GDM1 (cell line): ENCODE measurements around the gene NTM.

Source experiments
- DNase-seq: peaks from one replicate; lab custom pipeline; 2025; lab: John Stamatoyannopoulos, UW

Gene NTM

DNA sequence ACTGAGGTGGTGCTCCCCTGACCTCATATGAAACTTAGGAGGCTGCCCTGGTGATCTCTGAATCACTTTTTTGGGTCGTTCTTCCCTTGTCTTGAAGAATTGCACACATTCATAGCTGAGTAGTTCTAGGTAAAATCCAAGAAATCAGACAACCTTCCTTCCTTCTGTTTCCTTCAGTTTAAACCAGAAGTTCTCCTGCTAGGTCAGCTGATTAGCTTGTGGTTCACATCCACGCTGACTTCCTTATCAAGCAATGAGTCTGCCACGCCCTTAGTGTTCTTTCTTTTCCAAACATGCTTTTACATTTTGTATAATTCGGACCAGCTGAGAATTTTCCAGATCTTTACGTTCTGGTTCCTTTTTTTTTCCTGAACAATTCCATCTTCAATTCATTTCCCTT lies 892.8 kb downstream of the NTM start:
- no peak for DNase-seq

DNA sequence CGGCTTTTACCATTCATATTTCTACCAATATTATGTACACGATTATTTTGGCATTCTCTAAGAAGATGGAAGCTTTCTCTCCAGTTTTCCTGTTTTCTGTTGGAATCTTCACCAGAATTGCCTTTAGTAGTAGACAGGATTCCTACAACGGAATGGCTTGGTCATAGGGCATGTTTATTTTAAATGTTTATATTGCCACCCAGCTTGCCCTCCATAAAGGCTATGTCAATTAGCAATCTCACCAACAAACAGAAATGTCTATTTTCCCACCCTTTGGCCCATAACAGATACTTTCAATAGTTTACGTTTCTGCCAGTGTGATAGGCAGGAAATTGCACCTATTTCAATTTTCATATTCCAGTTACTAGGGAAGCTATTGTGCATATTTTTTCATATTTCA lies 893.5 kb downstream of the NTM start:
- DNase-seq: no peak

DNA sequence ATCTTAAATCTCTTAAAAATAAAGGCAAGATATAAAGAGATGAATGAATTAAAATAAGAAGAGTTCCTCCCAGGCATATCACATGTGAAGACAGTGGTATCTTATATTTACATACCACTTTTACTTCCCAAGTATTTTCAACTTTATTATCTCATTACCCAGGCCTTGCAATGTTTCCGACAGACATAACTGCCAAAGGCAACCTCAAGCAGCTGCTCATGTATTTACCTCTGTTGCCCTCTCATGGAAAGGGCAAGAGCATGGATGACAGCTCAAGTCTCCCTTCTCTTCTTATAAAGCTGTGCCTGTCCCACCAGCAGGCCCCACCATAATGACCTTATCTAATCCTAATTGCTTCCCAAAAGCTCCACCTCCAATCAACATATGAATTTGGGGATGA lies 894.2 kb downstream of the NTM start:
- no peak for DNase-seq

DNA sequence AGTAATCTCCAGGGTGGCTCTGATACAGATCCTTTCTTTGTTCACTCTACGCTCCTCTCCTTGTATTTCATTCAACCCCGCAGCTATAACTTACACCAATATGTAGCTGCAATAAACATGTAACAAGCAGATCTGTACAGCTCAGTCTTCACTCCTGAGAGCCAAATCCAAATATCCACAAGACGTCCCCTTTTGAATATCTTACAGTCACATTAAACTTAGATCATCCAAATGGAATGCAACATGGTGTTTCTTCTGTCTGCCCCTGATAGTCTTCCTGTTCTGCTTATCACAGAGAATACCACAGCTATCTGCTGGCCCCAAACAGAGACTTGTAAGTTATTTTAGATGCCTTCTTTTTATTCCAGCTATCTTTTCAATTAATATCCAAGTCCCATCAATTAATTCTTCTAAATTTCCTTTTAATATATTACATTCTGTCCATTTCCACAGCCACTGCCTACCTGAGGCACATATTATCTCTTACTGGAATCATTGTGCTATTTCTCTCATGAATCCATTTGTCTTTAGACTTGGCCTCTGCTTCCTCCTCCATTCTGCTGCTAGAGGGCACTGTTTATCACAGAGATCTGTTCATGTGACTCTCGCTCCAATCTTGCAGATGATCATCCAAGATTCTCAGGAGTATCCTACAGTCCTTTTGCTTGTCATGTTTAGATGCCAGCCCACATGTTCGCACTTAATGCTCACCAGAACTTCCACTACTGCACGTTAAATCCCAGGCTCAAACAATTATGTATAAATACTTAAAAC lies 908.6 kb downstream of the NTM start:
- no peak for DNase-seq

DNA sequence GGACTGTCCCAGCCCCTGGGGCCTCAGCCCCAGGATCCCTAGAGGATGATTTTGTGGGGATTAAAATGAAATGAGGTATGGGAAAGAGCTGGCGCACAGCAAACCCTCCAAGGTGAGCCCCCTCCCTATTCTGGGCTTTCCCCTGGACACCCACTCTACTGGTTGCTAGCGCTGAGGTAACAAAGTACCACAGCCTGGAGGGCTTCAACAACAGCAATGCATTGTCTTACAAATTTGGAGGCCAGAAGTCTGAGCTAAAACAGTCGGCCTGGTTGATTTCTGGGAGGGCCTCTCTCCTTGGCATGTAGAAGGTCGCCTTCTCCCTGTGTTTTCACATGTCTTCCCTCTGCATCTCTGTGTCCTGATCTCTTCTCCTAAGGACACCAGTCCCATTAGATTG lies 913.6 kb downstream of the NTM start:
- no peak for DNase-seq

DNA sequence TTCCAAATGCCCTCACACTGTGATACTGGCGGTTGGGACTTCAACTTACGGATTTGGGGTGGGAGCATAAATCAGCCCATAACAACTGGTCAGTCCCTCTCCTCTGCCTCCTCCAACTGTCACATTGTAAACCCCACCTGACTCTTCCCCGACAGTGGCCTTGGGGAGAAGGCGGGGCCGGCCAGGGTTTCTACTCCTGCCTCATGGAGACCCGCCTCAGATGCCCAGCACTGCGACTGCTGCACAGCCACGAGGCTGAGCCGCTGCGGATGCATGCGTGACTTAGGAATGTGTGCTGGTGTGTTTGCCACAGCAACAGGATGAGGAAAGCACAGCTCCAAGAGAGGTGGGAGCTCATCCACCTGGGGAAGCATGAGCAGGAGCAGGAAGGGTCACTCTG lies 914.2 kb downstream of the NTM start:
- DNase-seq: no peak

DNA sequence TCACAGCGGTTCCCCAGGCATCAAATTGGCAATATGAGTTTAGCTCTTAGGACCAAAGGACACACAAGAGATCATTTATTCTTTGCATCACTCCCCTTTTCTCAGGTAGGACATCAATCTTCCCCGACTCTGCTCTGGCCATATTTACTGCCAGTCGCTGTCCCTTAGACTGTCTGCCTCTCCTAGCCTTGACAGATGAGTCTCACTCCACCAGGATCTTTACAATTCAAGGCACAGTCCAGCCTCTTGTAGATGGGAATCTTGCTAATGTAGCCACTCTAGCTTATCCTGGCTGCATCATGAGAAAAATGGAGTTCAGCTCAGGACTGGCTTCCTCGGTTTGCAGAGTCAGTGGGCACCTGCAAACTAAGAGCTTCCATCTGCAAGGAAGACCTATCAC lies 915.2 kb downstream of the NTM start:
- DNase-seq: no peak

DNA sequence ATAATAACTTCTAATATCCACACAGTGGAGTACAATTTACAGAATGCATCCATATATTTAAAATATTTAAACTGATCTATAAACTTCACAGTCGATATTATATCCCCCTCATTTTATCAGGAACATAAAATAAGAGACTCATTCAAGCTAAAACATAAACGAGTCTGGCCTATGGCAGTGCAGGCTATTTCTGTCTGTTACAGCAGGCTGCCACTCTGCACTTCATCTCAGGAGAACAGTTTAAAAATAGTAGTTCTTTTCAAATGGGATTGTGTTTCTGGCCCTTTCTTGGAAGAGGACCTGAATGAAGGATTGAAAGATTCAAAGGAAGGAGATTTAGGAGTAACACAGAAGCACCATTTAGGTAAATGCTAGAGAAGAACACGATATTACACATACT lies 915.7 kb downstream of the NTM start:
- no peak for DNase-seq

DNA sequence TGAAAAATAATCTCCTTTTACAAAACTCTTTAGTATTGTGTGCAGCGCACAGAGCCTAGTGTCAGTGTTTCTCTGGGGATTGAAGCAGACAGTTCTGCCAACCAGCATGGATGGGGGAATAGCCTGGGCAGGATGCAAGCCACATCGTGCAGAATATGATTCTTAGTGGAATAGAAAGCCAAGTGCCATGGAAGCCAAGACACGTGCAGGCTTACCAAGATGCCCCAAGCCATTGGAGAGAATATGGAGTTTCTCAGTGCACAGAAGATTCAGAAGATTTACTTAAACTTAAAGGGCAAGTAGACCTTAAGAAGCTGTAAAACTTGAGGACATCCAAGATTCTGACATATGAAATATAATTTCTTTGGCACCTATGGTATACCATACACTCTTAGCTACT lies 917.6 kb downstream of the NTM start:
- DNase-seq: no peak

DNA sequence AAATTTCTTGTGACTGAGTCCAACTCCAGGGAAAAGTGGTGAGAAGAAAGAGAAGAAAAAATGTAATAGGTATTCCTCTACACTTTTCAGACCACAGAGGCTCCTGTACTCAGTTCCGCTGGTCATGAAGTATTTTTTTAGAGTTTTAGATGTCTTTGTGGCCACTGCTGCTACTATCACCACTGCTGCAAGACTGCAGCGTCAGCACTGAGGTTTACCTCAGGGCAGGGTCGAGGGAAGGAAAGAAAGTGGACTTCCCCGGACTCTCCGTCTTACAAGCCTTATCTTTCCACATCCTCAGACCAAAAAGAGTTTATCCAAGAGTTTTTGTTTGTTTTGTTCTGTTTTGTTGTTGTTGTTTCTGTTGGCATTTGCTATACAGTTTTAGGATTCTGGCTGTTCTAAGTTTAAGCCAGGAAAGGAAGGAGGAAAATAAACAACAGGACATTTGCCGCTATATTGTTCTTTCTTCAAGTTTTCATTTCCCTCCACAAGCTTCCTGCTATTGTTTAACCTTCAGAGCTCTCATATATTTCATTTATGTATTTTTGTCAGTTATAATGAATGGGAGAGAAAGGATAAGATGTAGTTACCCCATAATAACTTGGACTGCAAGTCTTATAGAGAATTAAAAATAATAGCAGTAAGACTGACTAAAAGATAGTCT lies 919.3 kb downstream of the NTM start:
- no peak for DNase-seq

DNA sequence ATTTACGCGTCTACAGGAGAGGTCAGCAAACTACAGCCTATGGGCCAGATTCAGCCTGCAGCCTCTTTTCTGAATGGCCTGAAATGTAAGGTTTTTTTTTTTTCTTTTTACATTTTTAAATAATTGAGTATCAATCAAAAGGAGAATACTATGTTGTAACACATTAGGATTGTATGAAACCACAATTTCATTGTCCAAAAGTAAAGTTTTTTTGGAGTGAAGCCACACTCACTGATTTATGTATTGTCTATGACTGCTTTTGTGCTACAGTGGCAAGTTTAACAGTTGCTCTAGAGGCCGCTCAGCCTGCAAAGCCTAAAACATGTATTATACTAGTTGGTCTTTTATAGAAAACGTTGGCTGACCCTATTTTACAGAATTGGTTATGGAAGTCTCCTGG lies 923.2 kb downstream of the NTM start:
- no peak for DNase-seq

DNA sequence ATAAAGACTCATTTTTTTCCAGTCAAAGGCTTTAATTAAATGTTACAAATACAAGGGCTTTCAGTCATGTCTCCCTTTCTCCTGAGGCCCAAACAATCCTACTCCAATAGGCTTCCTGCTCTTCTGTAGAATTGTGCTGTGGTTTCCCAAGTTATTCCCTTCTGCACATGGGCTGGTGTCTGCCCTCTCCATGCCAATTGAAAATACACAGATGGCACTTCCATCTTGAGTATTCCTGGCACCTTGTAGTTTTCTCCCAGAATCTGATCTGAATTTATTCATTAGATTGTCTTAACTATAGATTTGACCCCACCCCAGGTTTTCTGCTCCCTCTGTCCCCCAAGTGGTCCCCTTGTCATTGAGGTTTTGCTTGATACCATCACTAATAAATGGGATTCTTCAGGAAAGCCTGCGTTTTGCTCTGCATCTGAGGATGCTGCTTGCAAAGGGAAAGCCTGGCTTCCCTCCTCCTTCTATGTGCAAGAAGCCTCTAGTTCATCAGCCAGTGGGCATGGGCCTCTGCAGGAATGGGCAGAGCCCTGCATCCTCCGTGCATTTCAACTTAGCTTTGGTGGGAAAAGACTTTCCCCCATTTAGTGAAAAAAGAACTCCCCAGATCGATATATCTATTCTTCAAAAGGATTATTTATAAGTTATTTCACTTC lies 926.7 kb downstream of the NTM start:
- DNase-seq: no peak

DNA sequence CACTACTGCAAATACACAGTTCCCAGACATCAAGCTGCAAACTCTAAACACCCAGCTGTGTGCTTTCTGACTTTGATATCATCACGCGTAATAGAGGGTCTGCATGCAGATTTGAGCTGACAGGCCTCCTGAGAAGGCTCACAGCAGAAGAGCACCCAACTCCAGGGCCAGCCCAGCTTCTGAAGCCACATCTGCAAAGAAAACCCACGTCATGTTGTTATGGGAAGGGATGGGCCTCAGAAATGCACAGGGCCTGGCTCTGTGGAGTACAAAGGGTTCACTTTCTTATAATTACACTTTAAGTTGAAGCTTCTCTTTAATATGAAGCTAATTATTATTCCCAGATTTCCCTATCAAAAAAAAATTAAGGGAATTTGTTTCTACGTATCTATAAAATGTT lies 927.9 kb downstream of the NTM start:
- no peak for DNase-seq

DNA sequence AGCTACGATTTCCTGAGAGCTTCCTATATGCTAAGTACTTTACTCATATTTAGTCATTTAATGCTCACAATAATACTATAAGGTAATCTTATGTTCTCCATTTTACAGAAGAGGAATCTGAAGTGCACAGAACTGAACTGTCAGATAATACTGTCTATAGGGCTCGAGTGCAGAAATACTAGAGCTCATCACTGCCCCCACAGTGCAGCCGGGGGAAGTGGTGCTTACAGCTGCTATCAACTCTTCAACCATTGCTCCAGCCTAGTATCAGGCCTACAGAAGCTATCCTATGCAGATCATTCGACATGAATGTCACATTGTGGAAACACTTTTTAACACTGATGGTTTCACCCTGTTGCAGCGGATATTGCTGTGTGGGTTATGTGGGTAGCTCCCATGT lies 929.9 kb downstream of the NTM start:
- DNase-seq: no peak

DNA sequence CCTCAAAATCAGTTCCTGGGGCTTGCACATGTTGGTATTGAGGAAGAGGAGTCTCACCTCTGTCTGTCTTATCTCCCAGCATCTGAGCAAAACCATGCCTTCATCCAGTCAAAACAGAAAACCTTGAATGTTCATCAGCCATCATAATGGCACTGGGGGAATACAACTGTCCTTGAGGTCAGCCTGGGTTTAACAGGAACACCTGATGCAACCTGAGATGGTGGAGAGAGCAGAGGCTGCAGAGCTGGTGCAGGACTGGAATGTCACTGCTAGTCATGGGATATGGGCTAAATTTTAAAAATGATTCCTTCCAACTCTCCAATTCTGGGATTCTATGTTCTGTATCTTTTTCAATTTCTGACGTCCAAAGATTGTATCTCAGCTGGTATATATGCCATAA lies 931.0 kb downstream of the NTM start:
- no peak for DNase-seq

DNA sequence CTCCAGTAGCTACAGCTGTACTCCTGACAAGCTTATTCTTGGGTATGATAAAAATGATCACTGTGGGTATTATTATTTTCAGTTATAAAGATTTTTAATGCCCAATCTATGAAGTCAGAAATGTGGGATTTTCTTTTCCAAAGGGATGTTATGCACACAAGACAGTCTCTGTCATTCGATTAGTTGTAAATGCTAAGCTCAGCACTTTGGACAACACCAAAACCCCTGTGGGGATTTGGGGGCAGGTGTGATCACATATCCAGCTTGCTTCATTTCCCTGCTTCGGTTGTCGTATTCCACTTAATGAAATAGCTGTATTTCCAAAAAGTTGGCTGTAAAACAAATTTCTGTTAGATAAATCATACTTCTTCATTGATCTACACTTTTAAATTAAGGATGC lies 931.5 kb downstream of the NTM start:
- no peak for DNase-seq

DNA sequence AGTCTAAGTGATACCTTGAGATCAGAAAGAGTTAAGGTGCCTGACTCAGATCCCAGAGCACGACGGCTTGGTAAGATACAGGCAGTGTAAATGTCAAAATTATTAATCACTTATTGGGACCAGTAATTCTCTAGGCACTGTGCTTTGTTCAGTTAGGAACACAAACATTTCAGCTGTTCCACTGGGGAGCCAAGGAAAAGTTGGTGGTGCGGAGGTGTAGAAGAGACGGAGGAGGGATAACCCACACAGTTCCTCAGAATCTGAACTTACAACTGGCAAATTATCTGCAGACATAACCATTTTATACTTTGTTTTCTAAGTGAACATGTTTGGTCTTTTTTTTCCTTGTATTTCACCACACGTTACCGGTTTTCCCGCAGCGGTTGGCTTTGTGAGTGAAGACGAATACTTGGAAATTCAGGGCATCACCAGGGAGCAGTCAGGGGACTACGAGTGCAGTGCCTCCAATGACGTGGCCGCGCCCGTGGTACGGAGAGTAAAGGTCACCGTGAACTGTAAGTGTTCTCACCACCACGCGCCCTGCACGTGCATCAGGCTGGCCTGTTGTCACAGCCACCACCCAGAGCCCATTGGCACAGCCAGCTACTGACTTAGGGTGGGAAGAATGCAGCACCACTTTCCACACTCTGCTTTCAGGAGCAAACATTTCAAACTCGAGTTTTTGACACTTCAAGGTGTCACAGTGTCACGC lies 937.0 kb downstream of the NTM start:
- DNase-seq: no peak

DNA sequence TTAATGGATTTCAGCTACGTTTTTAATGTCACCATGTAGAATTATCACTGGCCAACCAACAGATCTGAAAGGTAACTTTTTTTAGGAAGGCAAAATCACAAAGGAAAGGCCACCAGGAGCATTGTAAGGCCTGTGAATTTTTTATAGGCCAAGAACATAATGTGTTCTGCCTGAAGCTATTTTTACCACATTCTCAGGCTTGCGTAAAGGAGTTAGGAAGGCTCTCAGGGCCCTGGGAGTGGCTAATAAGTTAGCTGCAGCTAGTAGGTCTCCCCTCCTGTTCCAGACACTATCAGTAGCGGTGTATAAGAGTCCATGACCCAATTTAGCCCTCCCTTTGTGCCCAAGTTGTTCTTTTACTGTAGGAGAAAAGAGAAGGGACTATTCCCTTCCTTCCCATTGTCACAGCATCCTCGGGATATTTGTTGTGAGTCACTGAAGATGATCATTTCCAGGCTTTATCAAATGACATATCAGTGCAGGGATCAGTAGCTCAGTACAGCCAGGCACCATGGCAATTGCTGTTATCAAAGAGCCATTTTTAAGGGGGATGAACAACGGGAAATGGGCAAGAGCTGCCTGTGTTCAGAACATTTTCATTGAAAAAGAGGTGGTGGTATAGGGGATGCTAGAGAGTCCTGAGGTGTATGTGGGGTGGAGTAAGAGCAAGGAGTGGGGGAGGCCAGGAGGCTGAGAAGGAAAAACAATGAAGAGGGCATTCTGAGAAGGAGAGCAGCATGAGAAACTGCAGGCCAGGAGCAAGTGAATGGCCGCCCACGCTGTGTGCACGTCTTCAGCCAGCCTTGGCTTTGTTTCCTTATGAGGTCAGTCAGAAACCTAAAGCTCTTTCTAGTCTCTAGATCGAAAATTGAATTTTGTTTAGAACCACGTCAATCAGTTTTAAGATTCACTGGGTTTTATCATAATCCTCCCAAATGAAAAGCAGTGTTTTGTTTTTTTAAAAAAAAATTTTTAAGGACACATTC lies 940.3 kb downstream of the NTM start:
- no peak for DNase-seq

DNA sequence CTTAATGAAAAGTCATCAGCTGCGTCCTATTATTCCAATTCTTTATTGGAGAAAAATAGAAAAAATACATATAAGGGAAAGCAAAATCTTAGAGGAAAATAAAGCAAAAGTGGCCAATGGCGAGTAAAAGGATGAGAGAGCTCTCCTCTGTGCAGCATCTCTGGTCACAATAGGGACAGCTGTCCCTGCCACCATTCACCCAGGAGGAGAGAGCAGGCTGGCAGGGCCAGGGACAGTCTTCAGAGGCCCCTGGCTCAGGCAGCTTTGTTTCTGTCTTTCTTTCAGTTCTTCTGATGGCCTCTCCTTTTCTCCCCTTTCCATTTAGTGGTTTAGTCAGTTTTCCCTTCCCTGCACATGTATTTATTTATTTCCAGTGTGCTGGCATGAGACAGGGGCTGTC lies 941.3 kb downstream of the NTM start:
- DNase-seq: no peak

DNA sequence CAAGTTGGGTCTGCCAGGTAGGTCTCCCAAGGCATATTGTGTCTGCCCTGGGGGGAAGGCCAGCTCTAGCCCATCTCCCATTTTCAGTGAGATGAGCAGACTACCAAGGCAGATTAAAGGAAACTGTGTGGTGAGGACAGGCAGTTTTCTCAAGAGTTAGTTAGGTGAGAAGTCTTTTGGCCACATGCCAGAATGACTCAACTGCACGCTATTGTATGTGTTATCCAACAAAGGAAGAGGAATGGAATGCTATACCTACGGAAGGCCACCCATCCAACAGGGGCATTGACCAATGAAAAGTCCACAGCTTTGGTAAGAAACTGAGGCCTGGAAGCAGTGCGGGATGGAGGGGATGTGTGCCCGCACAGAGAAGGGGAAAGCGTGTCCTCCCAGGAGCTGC lies 941.7 kb downstream of the NTM start:
- no peak for DNase-seq

DNA sequence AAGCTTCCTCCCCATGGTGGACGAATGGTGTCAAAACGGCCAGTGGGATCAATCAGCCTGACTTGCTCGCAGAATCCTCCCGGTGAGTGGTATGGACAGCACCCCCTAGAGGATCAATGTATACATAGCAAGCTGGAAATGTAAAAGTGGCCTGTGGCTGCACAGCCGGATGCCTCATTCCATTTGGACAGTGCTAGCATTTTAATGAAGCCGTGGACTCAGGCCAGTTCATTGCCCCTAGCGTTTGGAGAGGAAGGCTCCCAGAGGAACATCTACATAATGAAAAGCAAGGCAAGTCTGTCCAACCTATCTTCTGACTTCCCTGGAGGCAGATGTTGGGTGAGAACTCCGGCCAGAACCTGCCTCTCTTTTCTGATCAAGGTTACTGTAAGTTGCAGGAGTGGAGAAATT lies 942.3 kb downstream of the NTM start:
- no peak for DNase-seq
